HCT116 (cell line): ENCODE results near the gene CCDC92.

Experiments
- ATF3 ChIP-seq: IDR thresholded peaks from 2 replicates; pipeline ENCODE4 v1.6.1; 2012
- CTCF ChIP-seq, 3 experiments: fragments of 200-600 bp in 1 of 3; sonication (generic) in 1 of 3; IDR thresholded peaks in 2 of 3; conservative IDR thresholded peaks in 1 of 3; 2 replicates each; pipeline ENCODE4 v1.5.1; 2012 to 2017; ENCODE audit warnings: low read depth in 2 of 3, low read length in 2 of 3, antibody characterized with exemption in 1 of 3, borderline replicate concordance in 1 of 3, control low read depth in 1 of 3, mild to moderate bottlenecking in 1 of 3, mixed read lengths in 1 of 3, mixed run types in 1 of 3, moderate library complexity in 1 of 3; ENCODE audit not compliant: insufficient read depth in 1 of 3
- ELF1 ChIP-seq: IDR thresholded peaks from 2 replicates; pipeline ENCODE4 v1.6.1; 2012; ENCODE audit warnings: low read depth, borderline replicate concordance
- EZH2 ChIP-seq: fragments of 200-600 bp; sonication (generic); IDR thresholded peaks from 2 replicates; pipeline ENCODE4 v1.6.1; 2017; ENCODE audit warnings: antibody characterized with exemption, mixed run types
- EZH2phosphoT487 ChIP-seq: fragments of 200-600 bp; IDR thresholded peaks from 2 replicates; pipeline ENCODE4 v1.6.1; 2018; ENCODE audit warnings: antibody characterized with exemption, borderline replicate concordance
- MAX ChIP-seq: IDR thresholded peaks from 2 replicates; pipeline ENCODE4 v1.6.1; 2012
- POLR2A ChIP-seq: IDR thresholded peaks from 2 replicates; pipeline ENCODE4 v1.7.0; 2011; ENCODE audit warnings: borderline replicate concordance; ENCODE audit not compliant: insufficient read depth, insufficient read length; ENCODE audit errors: extremely low read depth
- POLR2AphosphoS5 ChIP-seq: IDR thresholded peaks from 2 replicates; pipeline ENCODE4 v1.6.1; 2011; ENCODE audit warnings: mild to moderate bottlenecking, low read depth, low read length, moderate library complexity
- REST ChIP-seq: IDR thresholded peaks from 2 replicates; pipeline ENCODE4 v1.6.1; 2012; ENCODE audit warnings: low read depth
- SIN3A ChIP-seq: IDR thresholded peaks from 2 replicates; pipeline ENCODE4 v1.6.1; 2012; ENCODE audit warnings: low read depth
- SP1 ChIP-seq: IDR thresholded peaks from 2 replicates; pipeline ENCODE4 v1.6.1; 2012; ENCODE audit warnings: low read depth
- TCF7L2 ChIP-seq: IDR thresholded peaks from 2 replicates; pipeline ENCODE4 v1.7.0; 2011; ENCODE audit warnings: borderline replicate concordance, inconsistent platforms; ENCODE audit not compliant: insufficient read depth, insufficient read length; ENCODE audit errors: extremely low read depth
- YY1 ChIP-seq: IDR thresholded peaks from 2 replicates; pipeline ENCODE4 v1.6.1; 2011; ENCODE audit warnings: low read length, low read depth, moderate library complexity, mild to moderate bottlenecking; ENCODE audit not compliant: insufficient replicate concordance; ENCODE audit errors: extremely low read depth
- ZNF274 ChIP-seq: fragments of 200-500 bp; sonication (Bioruptor generic); IDR thresholded peaks from 2 replicates; pipeline ENCODE4 v1.6.1; 2014; ENCODE audit warnings: mild to moderate bottlenecking, low read depth, low read length, inconsistent platforms

- TF ChIP-seq POLR2AphosphoS5 (no peak), SIN3A (no peak), YY1 (no peak), MAX (no peak), CTCF (IDR thresholded peaks at IDR 0.05 in 2 of 3, conservative IDR thresholded peaks at IDR 0.05 in 1 of 3; ENCODE audit: borderline replicate concordance in 1 of 3, insufficient read depth in 1 of 3, low read depth in 2 of 3, low read length in 2 of 3) (no peak), EZH2 (no peak), SP1 (no peak), ELF1 (no peak), EZH2phosphoT487 (no peak), POLR2A (no peak), REST (no peak), ZNF274 (no peak), TCF7L2 (no peak), ATF3 (no peak)
Measured at GRCh38 chr12:123989168-123989567, 16.5 kb upstream of the CCDC92 start.
